ENCODE measurements around the gene RHEBL1.

RHEBL1 gene

DNA sequence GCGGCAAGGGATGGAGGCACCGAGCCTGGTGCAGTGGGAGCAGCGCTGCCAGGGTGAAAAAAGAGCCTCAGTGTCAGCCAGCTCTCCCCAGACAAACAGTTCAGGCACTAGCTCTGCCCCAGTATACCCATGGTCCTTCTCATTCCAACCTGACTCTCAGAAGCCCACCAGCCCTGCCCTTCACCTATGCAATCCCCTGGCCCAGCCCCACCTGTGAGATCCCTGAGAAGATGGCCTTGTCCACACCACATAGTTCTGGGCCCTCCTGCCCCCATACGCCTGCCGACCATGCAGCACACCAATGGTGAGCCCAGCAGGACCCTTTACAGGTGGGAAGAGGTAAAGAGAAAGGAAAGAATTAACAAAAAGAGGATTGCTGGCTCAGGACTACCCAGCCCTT, 15.7 kb downstream of the RHEBL1 start:
- no peak for DNase-seq

DNA sequence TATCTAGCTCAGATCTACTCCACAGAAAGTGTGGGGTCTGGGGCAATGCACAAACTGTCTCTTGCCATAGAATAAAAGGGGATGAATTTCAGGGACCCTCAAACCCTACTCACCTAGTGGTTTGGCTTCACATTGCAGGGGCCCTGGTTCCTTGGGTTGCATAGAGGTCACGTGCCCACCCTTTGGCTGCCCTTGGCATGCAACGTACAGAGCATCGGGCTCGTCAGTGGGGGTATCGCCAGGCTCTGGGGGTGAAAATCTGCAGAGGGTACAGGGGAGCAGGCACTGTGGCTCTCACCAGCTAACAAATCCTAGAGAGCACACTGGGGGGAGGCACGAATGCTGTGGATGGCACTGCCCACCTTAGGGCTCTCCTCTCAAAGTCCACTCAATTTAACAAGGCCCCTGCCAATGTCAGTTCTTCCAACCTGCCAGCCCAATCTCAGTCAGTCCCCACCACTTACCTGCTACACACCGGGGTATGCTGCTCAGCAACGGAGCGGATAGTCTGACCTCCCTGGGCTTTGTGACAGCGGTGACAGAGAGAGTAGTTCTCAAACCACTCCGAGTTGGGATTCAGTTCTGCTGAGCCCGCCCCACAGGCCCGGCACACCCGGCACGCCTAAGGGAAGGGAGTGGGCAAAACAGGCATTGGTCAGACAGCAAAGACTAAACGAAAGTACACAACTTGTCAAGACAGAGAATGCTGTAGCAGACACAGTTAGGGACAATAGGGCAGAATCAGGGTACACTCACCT, 17.1 kb downstream of the RHEBL1 start:
- DNase-seq: no peak

DNA sequence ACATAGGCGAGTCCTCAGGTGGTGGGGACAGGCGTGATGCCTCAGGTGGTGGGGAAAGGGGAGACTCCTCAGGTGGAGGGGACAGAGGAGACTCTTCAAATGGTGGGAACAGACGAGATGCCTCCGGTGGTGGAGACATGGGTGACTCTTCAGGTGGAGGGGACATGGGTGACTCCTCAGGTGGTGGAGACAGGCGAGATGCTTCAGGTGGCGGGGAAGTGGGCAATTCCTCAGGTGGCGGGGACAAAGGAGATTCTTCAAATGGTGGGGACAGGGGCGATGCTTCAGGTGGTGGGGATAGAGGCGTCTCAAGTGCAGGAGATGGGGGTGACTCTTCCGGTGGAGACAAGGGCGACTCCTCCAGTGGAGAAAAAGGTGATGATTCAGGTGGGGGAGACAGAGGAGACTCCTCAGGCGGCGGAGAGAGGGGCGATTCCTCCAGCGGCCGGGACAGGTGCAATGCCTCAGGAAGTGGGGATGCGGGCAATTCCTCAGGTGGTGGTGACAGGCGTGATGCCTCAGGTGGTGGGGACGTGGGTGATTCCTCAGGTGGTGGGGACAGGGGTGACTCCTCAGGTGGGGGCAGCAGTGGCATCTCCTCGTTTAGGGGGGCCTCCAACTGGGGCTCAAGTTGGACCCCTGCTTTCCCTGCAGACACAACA, 17.9 kb downstream of the RHEBL1 start:
- DNase-seq: no peak

DNA sequence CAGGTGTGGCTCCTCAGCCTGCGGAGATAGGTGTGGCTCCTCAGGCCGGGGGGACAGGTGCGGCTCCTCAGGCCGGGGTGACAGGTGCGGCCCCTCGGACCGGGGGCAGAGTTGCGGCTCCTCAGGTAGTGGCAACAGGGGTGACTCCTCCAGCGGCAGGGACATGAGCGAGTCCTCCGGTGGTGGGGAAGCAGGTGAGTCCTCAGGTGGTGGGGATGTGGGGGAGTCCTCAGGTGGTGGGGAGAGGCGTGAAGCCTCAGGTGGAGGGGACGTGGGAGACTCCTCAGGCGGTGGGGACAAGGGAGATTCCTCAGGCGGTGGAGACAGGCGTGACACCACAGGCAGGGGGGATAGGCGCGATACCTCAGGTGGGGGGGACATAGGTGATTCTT, 18.4 kb downstream of the RHEBL1 start:
- DNase-seq: no peak

DNA sequence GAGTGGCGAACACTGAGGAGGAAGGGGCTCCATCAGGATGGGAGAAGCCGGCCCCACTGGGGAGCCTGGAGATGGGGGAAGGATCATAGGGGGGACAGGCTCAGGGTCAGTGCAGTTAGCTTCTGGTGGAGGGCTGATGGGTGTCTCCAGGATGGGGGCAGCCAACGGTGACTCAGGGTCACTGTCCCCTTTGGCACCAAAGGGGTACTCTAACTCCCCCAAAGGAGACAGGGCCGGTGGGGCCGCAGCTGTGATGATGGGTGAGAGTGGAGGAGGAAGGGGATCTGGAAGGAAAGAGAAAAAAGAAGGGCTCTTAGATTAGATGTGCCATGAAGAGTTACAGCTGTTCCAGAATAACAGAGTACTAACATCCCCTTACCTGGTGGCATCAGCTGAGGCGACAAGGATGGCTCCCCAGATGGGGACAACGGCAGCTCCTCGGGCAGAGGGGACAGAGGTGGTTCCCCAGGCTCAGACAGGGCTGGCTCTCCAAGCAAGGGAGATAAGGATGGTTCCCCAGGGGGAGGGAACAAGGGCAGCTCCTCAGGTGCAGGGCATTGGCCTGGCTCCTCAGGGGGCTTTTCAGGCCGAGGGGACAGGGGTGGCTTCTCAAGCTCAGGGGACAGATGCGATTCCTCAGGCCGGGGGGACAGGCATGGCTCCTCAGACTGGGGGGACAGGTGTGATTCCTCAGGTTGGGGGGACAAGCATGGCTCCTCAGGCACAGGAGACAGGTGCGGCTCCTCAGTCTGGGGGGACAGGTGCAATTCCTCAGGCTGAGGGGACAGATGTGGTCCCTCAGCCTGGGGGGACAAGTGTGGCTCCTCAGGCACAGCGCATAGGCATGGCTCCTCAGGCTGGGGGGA, 19.0 kb downstream of the RHEBL1 start:
- DNase-seq: no peak

DNA sequence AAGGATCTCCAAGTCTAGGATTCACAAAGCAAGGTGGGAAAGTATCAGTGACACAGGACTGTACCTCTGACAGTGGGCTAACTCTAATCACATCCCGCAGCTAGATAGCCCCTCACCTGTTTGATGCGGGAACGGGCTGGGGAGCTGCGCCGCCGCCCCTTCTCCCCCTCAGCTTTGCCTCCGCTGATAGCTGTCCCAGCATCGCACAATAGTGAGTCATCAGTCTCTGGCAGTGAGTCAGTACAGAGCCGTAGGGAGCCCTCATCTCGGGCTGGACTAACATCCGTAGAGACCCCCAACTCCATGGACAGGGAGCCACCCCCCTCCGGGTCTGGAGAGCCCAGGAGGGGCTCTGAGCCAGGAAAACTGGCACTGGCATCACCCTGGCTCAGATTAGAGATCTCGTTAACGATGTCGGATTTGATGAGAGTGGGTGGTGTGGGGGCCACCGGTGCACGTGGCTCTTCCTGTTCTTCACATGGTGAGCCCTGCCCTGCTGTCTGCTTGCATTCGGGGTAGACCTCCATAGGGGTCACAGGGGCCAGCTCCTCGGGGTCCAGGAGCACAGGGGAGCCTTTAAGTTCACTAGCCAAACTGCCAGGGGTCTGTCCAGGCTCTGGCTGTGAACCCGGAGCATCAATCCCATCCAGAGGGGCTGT, 20.1 kb downstream of the RHEBL1 start:
- DNase-seq: no peak

DNA sequence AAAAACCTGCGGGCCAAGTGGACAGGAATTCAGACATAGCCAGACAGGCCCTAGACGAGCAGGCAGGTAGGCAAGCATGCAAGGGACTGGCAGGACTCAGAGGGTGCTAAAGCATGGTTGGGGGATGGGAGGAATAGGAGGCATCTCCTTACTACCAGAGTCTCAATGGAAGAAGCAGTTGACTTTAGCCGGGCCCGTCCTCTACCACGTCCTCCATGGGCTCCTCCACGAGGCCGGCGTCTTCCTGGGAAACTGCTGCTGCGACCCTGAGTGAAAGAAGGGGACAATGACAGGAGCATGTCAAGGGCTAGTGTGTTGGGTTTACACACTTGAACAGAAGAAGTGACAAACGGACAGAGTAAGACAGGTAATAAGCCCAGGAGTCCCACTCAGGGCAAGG, 20.8 kb downstream of the RHEBL1 start:
- DNase-seq: no peak

DNA sequence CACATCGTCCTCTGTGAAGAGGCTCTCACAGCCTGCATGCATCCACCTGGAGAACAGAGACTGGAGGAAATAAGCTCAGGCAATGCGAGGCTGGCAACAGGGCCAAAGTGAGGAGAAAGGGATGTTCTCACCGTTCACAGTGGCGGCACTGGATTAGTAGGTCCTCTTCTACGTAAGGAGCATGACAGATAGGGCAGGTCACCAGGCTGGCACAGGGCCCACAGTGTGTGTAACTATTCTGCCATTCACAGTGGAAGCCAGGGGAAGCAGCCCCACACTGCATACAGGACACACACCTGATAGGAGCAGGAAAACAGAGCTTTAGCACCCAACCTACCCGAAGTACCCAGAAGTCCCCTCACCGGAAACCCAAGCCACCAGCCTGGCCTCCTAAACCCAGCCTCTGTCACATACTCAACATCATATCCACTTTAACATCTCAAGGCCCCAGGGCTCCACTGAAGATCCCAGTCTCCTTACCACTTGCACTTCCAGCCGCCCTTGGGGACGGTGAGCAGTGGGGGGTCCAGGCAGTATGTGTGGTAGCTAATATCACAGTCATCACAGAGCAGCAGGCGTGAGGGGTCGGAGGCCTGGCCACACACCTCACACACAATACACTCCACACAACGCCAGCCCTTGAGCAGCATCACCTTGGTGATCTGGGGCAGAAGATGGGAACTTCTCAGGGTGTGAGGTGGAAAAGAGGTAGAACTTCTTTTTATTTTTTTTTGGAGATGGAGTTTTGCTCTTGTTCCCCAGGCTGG, 23.5 kb downstream of the RHEBL1 start:
- DNase-seq: no peak

DNA sequence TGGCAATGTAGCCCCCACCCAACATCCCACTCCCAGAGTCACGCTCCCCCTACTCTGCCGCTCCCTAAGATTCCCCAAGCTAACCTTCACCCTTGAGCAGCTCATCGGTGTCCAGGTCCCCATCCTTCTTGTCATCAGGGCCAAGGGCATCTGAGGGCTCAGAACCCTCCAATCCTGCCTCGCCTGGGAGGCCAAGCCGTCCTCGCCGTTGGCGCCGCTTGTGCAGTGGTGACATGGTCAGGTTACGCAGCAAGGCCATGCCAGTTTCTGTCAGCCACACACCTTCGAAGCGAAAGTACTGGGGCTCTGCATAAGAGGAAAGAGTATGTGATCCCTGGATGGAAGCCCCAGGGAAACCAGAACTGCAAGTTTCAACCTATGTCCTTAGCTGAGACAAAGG, 25.1 kb downstream of the RHEBL1 start:
- DNase-seq: no peak

DNA sequence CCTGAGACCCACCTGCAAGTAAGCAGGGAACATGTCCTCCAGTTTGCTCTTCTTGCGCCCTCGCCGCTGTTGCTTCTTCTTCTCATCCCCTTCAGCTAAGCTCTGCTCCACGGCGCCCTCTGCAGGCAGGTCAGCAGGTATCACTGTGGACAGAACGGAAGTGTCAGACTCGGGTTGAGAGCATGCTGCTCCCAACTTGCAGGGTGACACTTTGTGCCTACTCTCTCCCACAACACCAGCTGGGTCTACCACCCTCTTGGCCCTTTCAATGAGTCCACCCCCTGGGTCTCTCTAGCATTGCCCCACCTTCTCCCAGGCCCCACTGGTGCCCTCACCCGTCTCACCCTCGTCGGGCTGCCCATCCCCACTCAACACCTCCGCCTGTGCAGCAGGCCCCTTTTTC, 25.9 kb downstream of the RHEBL1 start:
- no peak for DNase-seq

DNA sequence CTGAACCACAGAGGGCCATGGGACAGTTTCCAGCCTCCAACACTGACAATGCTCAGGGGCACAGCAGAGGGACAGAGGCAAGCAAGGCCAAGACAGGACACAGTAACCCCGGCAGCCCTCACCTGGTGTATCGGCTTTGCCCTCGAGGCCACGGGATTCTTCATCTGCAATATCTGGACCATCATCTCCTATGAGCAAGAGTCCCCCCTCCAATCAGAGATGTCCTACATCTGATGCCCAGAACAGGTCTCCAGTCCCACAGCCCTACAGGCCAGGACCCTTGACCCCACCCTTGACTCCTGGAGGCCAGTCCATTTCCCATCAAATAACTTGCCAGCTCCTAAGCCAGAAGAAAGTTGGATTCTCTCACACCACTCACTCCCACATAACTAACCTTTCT, 26.5 kb downstream of the RHEBL1 start:
- no peak for DNase-seq

DNA sequence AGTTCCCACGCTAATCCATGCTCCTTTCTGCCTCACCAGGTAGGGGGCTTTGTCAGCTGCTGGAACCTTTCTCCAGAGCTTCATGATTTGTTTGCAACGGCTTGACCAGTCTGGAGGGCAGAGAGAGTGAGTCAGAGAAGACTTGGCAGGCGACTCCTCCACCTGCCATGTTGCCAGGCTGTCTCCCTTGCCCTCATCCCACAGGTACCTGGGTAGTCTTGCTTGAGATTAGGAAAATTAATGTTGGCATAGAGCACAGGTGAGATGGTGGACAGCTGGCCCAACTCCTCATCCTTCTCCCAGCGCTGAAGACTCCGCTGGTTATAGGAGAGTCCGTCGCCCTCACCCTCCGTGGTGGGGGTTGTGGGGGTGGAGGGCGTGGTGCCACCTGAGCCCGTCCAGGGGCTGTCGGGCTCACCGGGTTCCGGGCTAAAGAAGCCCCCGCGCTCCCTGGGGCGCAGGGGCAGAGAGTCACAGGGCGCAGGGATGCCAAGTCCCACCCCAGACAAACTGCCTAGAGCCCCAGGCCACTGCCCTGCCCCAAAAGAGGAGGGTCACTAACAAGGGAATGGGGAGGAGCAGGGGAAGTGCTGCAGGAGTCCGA, 27.8 kb downstream of the RHEBL1 start:
- no peak for DNase-seq

DNA sequence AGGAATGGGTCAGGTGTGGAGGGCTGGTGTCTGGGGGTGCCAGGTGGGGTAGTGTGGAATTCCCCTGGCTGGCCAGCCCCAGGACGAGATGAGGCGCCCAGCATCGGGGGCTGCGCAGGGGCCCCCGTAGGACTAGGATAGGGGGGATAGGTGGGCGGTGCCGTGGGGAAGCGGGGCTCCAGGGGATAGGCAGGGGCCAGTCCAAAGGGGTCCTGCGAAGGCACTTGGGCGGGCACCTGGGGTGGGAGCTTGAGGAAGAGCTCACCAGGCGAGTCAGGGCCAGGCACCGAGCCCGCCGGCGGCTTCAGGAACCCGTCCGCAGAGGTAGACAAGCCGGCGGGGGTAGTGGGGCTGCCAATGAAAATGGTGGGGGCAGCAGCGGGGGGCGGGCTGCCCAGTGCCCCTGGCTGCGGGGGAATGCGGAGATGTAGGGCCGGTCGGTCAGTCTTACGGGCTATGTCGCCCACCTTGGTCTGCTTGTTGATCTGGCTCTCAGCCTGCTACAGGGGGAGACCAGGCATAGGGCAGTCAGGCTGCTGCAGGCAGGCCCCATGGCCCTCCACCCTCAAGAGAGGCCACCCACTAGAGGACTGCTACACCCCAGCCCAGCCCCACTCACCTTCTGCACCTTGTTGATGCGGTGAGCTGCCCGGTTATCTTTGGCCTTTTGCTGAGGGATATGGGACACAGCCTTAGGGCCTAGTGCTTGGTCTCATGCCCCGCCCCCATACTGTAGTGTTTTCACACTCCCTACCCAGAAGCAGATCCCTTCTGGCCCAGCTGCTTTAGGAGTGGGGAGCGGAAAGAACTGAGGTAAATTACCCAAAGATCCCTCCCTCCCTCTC, 28.5 kb downstream of the RHEBL1 start:
- DNase-seq: no peak

DNA sequence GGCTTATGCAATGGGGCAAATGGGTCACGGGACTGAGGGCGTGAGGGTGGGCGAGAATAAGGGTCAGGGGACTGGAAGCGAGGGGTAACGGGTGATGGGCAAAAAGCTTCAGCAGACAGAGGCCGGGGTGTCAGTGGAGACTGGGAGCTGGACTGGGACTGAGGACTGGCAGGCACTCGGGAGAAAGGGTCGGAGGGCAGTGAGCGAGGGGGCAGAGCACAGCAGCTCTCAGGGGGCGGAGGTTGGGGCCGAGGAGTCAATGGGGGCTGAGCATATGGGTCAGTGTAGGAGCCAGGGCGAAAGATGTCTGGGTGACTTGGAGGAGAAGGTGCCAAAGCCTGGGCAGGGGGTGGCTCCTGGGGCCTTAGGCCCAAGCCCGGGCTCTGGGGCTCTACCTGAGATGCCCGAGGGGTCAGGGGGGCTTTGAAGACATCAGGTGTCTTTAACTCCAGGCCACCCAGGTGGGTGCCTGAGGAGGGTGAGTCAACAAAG, 29.4 kb downstream of the RHEBL1 start:
- no peak for DNase-seq

DNA sequence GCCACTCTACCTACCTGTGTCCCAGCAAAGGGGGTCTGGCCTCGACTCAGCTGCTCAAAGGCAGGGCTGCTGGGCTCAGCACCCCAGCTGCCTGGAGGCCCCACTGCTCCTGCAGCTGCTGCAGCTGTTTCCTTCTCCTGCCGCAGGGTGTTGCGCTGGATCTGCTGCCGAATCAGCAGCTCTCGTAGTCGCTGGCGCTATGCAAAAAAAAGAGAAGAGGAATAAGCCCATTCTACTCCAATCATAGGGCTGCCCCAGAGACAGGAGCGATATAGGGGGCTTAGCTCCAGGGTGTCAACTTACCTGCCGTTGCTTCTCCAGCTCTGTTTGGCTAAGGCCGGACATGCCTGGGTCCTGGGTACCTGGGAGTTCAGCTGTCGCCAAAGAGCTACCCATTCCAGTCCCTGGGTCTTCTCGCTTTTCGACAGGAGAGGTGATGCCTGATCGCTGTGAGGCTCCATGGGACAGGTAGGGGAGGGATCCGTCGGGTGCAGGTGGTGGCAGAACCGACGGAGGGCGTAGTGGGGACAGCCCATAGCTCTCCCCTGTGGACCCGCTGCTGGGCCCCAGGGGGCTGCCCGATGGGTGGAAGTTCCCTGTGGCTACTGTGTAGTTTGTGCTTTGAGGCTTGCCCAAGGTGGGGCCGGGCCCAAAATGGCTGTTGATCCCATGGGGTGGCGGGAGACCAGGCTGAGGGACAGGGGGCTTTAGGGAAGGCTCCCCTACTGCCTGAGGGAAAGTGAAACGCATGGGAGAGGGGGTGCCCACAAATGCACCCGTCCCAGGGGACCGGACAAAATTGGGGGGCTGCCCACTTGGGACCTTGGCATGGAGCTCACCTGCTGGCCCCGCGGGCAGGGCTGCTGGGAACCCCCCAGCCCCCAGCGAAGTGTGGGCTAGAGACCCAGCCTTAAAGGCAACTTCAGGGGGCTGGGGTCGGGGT, 30.1 kb downstream of the RHEBL1 start:
- DNase-seq: no peak

DNA sequence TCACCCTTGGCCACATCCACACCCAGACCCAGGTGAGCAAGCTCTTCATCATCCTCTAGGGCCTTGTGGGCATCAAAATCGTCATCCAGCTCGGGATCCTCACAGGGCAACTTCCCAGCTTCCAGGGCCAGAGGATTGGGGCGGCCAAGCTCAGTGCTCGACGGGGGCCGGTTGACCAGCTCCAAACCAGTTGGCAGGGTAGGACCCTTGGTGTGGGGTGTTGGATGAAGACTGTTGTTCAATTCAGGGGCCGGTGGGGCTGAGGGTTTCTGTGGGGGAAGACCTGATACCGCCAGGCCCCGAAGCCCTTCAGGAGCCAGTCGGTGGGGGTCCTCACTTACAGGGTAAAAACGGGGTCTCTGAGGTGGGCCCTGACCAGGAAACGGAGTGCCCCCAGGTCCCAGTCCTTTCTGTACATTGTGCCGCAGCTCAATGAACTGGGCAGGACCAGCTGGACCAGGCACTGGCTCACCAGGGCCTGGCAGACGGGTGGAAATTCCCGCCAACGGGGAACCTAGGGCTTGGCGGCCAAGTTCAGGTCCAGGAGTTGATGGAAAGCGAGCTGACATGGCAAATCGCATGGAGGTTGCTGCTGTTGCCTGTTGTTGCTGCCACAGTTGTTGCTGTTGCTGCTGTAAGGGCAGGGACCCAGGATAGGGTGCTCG, 31.4 kb downstream of the RHEBL1 start:
- no peak for DNase-seq

DNA sequence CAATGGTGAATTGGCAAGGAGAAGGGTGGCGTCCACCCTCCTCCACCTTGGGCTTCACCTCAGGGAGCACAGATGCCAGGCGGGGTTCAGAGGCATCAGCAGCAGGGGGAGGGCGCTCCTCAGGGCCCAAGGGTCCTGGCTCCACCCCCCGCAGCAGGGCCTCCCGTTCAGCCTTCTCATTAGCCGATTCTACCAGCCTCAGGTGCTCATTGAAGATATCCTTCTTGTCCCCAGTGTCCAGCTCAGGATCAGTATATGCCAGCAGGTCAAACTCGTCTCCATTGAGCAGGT, 31.9 kb downstream of the RHEBL1 start:
- DNase-seq: no peak

DNA sequence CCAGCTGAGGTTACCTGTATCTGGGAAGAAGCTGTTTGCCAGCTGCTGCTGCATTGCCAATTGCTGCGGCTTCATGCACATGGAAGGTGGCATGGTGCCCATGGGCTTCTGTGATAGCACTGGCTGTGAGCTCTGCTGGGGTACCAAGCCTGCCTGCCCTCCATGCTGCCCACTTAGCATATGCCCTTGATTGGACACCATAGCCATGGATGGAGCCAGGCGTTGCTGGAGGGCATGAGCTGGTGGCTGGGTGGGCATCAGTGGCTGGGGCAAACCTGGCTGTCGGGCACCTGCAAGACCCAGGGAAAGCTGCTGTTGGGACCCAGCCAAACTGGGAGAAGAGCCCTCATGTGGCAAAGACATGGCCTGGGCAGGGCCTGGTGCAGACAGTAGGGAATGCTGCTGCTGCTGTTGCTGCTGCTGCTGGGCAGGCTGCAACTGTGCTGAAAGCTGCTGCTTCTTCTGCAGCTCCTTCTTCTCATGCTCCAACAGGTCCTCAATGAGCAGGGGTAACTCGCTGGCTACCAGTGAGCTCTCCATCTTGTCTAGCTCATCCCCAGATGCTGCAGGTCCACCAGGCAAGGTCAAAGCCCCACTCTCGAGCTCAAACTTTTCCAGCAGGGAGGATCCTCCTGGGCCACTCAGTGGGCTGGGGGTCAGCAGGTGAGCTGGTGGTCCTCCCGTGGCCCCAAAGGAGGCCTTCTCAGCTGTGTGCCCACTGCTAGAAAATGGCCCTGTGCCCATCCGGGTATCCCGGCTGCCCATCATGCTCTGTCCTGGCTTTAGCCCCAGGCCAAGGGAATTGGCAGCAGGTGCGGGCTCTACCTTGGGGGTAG, 32.5 kb downstream of the RHEBL1 start:
- no peak for DNase-seq

Data from NCI-H1105 (cell line).